HG02938 (cell line): ENCODE results near the gene CCDC12.
A peak's percentile ranks its signal among the peaks of the same experiment; 100 is the strongest.
"Not testable (repeated sequence)": the region's sequence is repeated elsewhere in the genome, so short reads cannot be mapped to it uniquely, and the experiment has no call there.

Experiments used
- ATAC-seq: cut with Tn5 transposase; IDR thresholded peaks from one replicate; pipeline ENCODE4 v1.9.1; 2021; ENCODE audit warnings: mild to moderate bottlenecking, moderate library complexity; ENCODE audit not compliant: unreplicated experiment

Gene CCDC12

GRCh38 chr3:46926039-46926438 is 50.5 kb downstream of the CCDC12 start:
- no peak for ATAC-seq

- no peak for ATAC-seq
Measured at GRCh38 chr3:46925585-46925934, 51.0 kb downstream of the CCDC12 start.

GRCh38 chr3:46924921-46925584 is 51.5 kb downstream of the CCDC12 start:
- no peak for ATAC-seq

GRCh38 chr3:46923559-46924350 is 52.8 kb downstream of the CCDC12 start:
- no peak for ATAC-seq

- ATAC-seq = no peak
Measured at GRCh38 chr3:46922871-46923558, 53.5 kb downstream of the CCDC12 start.

- no peak for ATAC-seq
Measured at GRCh38 chr3:46922426-46922825, 54.1 kb downstream of the CCDC12 start.

GRCh38 chr3:46921871-46922271 is 54.7 kb downstream of the CCDC12 start:
- no peak for ATAC-seq

GRCh38 chr3:46921041-46921440 is 55.5 kb downstream of the CCDC12 start:
- ATAC-seq = no peak

GRCh38 chr3:46918634-46919033 is 57.9 kb downstream of the CCDC12 start:
- no peak for ATAC-seq

- no peak for ATAC-seq
Measured at GRCh38 chr3:46918202-46918601, 58.3 kb downstream of the CCDC12 start.

- no peak for ATAC-seq
Measured at GRCh38 chr3:46917257-46917656, 59.3 kb downstream of the CCDC12 start.

GRCh38 chr3:46916799-46917198 is 59.7 kb downstream of the CCDC12 start:
- no peak for ATAC-seq

GRCh38 chr3:46916278-46916677 is 60.3 kb downstream of the CCDC12 start:
- ATAC-seq = no peak

- no peak for ATAC-seq
Measured at GRCh38 chr3:46915297-46915822, 61.2 kb downstream of the CCDC12 start.

- no peak for ATAC-seq
Measured at GRCh38 chr3:46914849-46915248, 61.7 kb downstream of the CCDC12 start.

- ATAC-seq = no peak
Measured at GRCh38 chr3:46913644-46914043, 62.9 kb downstream of the CCDC12 start.

GRCh38 chr3:46912986-46913385 is 63.6 kb downstream of the CCDC12 start:
- ATAC-seq = no peak

- ATAC-seq = not testable (repeated sequence)
Measured at GRCh38 chr3:46910914-46911313, 65.6 kb downstream of the CCDC12 start.

- ATAC-seq = no peak
Measured at GRCh38 chr3:46910166-46910760, 66.3 kb downstream of the CCDC12 start.

- ATAC-seq = peak; percentile 56
Measured at GRCh38 chr3:46909535-46910161, 66.9 kb downstream of the CCDC12 start.
